ENCODE data around the gene RAB29. TPM values are rescaled to one million over a fixed set of nuclear protein-coding genes. Genes with fewer than 3 reads are reported as not detected.

The RAB29 gene
- total and polyA plus RNA-seq, 2 donors (not counting 1 experiment from before 2014, with no cell fraction given): 51.7 to 61.4 TPM

GRCh38 chr1:205770618-205771017, 4.7 kb downstream of the RAB29 start:
- peaks cover 0 to 6% (median 0%) of the 10 kb centered on the region in 3 donors for H3K9me3 ChIP-seq (ENCODE audit: control extremely low read depth in 1 of 3, control insufficient read depth in 2 of 3, insufficient read depth in 1 of 3, low read length in 2 of 3)
- peaks cover 23% of the 10 kb centered on the region for H3K79me2 ChIP-seq (ENCODE audit: control insufficient read depth, insufficient read depth, low read length)
- Mint-ChIP-seq H3K4me1 (peaks cover 41% of the 10 kb centered on the region), H3K4me3 (no peak overlapping the region), H3K27me3 (no peaks in the 10 kb centered on the region), H3K9me3 (ENCODE audit: insufficient read depth) (no peaks in the 10 kb centered on the region), H3K27ac (peak overlapping the region; percentile 74)
- no peak overlapping the region for H3K9ac ChIP-seq (ENCODE audit: low read length)
- intact Hi-C loops (cut with micrococcal nuclease): loop anchor here (5.0 to 10.0 kb wide), 2 partner anchors 33 to 646 kb away; partner anchors contain the start of gene RBBP5
- no peak for ATAC-seq (ENCODE audit: low read depth)
- ChIA-PET POLR2A (no interaction called here), CTCF (no interaction called here)
- no peaks in the 10 kb centered on the region for H4K20me1 ChIP-seq (ENCODE audit: control insufficient read depth, insufficient read depth, low read length, poor library complexity, severe bottlenecking)
- no peak overlapping the region for H2AFZ ChIP-seq (ENCODE audit: insufficient read depth, low read depth, low read length, poor library complexity, severe bottlenecking)
- TF ChIP-seq EZH2 (IDR thresholded peaks at IDR 0.05; ENCODE audit: borderline replicate concordance, insufficient read depth, low read depth, low read length, poor library complexity, severe bottlenecking): no peak
- TF ChIP-seq CTCF (IDR thresholded peaks at IDR 0.05): no peak
- no peak overlapping the region for H3K4me2 ChIP-seq (replicated peaks; ENCODE audit: low read depth, low read length, poor library complexity, severe bottlenecking)
- peaks cover 34 to 36% of the 10 kb centered on the region in 2 donors for H3K4me1 ChIP-seq (ENCODE audit: control insufficient read depth in 2 of 2, insufficient read depth in 2 of 2, low read length in 2 of 2)
- H3K27me3 ChIP-seq (replicated peaks in 1 of 4; ENCODE audit: control extremely low read depth in 1 of 4, control insufficient read depth in 3 of 4, insufficient read depth in 4 of 4, low read length in 3 of 4): no peaks in the 10 kb centered on the region
- no peak overlapping the region for H3K4me3 ChIP-seq (ENCODE audit: control extremely low read depth in 1 of 5, extremely low read depth in 1 of 5, insufficient read depth in 1 of 5, low read depth in 2 of 5, low read length in 4 of 5)
- peak overlapping the region in 1 of 2 donors; percentile 96 for H3K27ac ChIP-seq (ENCODE audit: low read length in 2 of 2)
- H3K36me3 ChIP-seq (replicated peaks in 1 of 2; ENCODE audit: control extremely low read depth in 1 of 2, control insufficient read depth in 1 of 2, extremely low read depth in 1 of 2, insufficient read depth in 2 of 2, low read length in 1 of 2): peaks cover 3 to 47% of the 10 kb centered on the region in 2 experiments
- DNase-seq: no peak
- 77% methylated on average over 3 of the region's 4 CpGs for WGBS (ENCODE audit: insufficient coverage)

GRCh38 chr1:205769641-205770365, 5.5 kb downstream of the RAB29 start:
- Mint-ChIP-seq H3K9me3 (ENCODE audit: insufficient read depth) (no peaks in the 10 kb centered on the region), H3K4me3 (no peak overlapping the region), H3K27ac (no peak overlapping the region), H3K27me3 (no peaks in the 10 kb centered on the region), H3K4me1 (peaks cover 36% of the 10 kb centered on the region)
- no peak overlapping the region for H3K4me3 ChIP-seq (ENCODE audit: control extremely low read depth in 1 of 5, extremely low read depth in 1 of 5, insufficient read depth in 1 of 5, low read depth in 2 of 5, low read length in 4 of 5)
- H4K20me1 ChIP-seq (ENCODE audit: control insufficient read depth, insufficient read depth, low read length, poor library complexity, severe bottlenecking): no peaks in the 10 kb centered on the region
- peaks cover 0 to 6% (median 0%) of the 10 kb centered on the region in 3 donors for H3K9me3 ChIP-seq (ENCODE audit: control extremely low read depth in 1 of 3, control insufficient read depth in 2 of 3, insufficient read depth in 1 of 3, low read length in 2 of 3)
- H3K9ac ChIP-seq (ENCODE audit: low read length): no peak overlapping the region
- H3K27ac ChIP-seq (ENCODE audit: low read length in 2 of 2): peak overlapping the region in 1 of 2 donors; percentile 96
- no peaks in the 10 kb centered on the region for H3K27me3 ChIP-seq (replicated peaks in 1 of 4; ENCODE audit: control extremely low read depth in 1 of 4, control insufficient read depth in 3 of 4, insufficient read depth in 4 of 4, low read length in 3 of 4)
- ATAC-seq (ENCODE audit: low read depth) (no peak), DNase-seq (no peak)
- H3K36me3 ChIP-seq (replicated peaks in 1 of 2; ENCODE audit: control extremely low read depth in 1 of 2, control insufficient read depth in 1 of 2, extremely low read depth in 1 of 2, insufficient read depth in 2 of 2, low read length in 1 of 2): peaks cover 3 to 47% of the 10 kb centered on the region in 2 experiments
- H3K4me2 ChIP-seq (replicated peaks; ENCODE audit: low read depth, low read length, poor library complexity, severe bottlenecking): no peak overlapping the region
- H2AFZ ChIP-seq (ENCODE audit: insufficient read depth, low read depth, low read length, poor library complexity, severe bottlenecking): no peak overlapping the region
- peaks cover 17% of the 10 kb centered on the region for H3K79me2 ChIP-seq (ENCODE audit: control insufficient read depth, insufficient read depth, low read length)
- ChIA-PET CTCF (no interaction called here), POLR2A (no interaction called here)
- H3K4me1 ChIP-seq (ENCODE audit: control insufficient read depth in 2 of 2, insufficient read depth in 2 of 2, low read length in 2 of 2): peaks cover 31 to 33% of the 10 kb centered on the region in 2 donors
- intact Hi-C loops (cut with micrococcal nuclease): loop anchor here (5.0 to 10.0 kb wide), 2 partner anchors 33 to 645 kb away; partner anchors contain the start of gene RBBP5
- WGBS (ENCODE audit: insufficient coverage): 98% methylated on average over 6 of the region's 8 CpGs
- TF ChIP-seq CTCF (IDR thresholded peaks at IDR 0.05): no peak
- TF ChIP-seq EZH2 (IDR thresholded peaks at IDR 0.05; ENCODE audit: borderline replicate concordance, insufficient read depth, low read depth, low read length, poor library complexity, severe bottlenecking): no peak

Data from B cell (primary cell).